22Rv1 (cell line): ENCODE measurements around the gene SPG21.

Source experiments
- H3K27ac ChIP-seq: fragments of 450-650 bp; 2 replicates; pipeline ENCODE4 v1.5.1; 2017
- ZFX ChIP-seq: fragments of 450-650 bp; IDR thresholded peaks from 2 replicates; pipeline ENCODE4 v1.6.1; 2017; ENCODE audit warnings: antibody characterized with exemption, borderline replicate concordance
- TF ChIP-seq, protein P1 (sequence below): fragments of 450-650 bp; IDR thresholded peaks from 2 replicates; pipeline ENCODE4 v1.5.1; 2017; ENCODE audit warnings: mild to moderate bottlenecking

The SPG21 gene

DNA sequence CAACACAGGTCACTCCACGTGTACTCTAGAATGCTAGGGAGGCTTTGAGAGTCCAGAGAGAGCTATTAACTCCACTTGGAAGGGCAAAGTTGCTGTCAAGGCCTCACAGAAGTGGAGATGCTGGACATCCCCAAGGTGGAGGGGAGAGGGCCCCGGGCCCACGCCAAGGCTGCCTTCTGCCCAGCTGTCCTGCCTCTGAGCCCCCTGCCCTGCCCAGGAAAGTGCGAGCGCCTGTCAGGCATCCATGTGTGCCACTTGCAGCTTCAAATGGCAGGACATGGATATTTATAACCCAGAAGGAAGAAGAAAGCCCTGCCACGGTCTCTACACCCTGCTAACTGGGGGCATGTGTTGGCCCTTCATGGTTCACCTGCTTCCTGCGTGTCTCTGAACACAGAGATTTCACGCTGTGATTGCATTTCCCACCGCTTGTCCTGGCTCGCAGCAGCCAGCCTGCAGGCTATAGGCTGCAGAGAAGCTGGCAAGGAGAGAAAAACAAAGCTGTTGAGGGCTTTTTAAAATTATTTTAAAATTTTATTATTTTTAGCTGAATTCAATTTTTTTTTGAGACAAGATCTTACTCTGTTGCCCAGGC is 61.0 kb downstream of the SPG21 start:
- TF ChIP-seq, protein P1, sequence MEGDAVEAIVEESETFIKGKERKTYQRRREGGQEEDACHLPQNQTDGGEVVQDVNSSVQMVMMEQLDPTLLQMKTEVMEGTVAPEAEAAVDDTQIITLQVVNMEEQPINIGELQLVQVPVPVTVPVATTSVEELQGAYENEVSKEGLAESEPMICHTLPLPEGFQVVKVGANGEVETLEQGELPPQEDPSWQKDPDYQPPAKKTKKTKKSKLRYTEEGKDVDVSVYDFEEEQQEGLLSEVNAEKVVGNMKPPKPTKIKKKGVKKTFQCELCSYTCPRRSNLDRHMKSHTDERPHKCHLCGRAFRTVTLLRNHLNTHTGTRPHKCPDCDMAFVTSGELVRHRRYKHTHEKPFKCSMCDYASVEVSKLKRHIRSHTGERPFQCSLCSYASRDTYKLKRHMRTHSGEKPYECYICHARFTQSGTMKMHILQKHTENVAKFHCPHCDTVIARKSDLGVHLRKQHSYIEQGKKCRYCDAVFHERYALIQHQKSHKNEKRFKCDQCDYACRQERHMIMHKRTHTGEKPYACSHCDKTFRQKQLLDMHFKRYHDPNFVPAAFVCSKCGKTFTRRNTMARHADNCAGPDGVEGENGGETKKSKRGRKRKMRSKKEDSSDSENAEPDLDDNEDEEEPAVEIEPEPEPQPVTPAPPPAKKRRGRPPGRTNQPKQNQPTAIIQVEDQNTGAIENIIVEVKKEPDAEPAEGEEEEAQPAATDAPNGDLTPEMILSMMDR: no peak
- TF ChIP-seq ZFX: no peak
- H3K27ac ChIP-seq: no peak overlapping the region

GRCh38 chr15:64926661-64927060 is 63.1 kb downstream of the SPG21 start:
- H3K27ac ChIP-seq: no peak overlapping the region
- TF ChIP-seq ZFX: no peak
- TF ChIP-seq, protein P1: no peak

- TF ChIP-seq, protein P1: no peak
- no peak for TF ChIP-seq ZFX
- no peak overlapping the region for H3K27ac ChIP-seq
Observed at GRCh38 chr15:64925335-64926330, 64.1 kb downstream of the SPG21 start.

- H3K27ac ChIP-seq: no peak overlapping the region
- TF ChIP-seq ZFX: no peak
- TF ChIP-seq, protein P1: no peak
Observed at GRCh38 chr15:64923546-64923945, 66.2 kb downstream of the SPG21 start.

- no peak overlapping the region for H3K27ac ChIP-seq
- TF ChIP-seq, protein P1: no peak
- TF ChIP-seq ZFX: no peak
Observed at GRCh38 chr15:64921711-64922110, 68.0 kb downstream of the SPG21 start.

DNA sequence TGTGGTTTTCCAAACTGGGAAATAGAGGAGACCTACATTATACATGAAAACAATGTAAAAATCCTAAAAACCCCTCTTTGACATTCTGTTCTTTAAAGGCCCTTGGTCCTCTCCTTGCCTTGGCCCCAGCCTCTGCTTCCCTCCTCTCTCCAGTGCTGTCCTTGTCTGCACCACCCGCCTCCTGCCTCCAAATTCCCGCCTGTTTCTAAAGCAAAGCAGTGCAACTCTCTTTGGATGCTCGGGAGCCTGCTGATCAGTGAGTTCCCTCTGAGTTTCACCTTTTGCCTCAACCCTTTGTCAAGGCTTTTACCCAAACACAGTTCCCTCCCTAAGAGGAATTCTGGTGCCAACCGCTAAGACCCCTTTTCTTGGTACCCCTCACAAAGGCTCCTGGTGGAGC is 70.0 kb downstream of the SPG21 start:
- no peak for TF ChIP-seq ZFX
- TF ChIP-seq, protein P1: no peak
- H3K27ac ChIP-seq: no peak overlapping the region

GRCh38 chr15:64917211-64917610 is 72.5 kb downstream of the SPG21 start:
- H3K27ac ChIP-seq: no peak overlapping the region
- TF ChIP-seq ZFX: no peak
- TF ChIP-seq, protein P1: no peak
